ENCODE results near the gene ARID4B. TPM values are rescaled to one million over a fixed set of nuclear protein-coding genes. Genes with fewer than 3 reads are reported as not detected.

Gene ARID4B, protein sequence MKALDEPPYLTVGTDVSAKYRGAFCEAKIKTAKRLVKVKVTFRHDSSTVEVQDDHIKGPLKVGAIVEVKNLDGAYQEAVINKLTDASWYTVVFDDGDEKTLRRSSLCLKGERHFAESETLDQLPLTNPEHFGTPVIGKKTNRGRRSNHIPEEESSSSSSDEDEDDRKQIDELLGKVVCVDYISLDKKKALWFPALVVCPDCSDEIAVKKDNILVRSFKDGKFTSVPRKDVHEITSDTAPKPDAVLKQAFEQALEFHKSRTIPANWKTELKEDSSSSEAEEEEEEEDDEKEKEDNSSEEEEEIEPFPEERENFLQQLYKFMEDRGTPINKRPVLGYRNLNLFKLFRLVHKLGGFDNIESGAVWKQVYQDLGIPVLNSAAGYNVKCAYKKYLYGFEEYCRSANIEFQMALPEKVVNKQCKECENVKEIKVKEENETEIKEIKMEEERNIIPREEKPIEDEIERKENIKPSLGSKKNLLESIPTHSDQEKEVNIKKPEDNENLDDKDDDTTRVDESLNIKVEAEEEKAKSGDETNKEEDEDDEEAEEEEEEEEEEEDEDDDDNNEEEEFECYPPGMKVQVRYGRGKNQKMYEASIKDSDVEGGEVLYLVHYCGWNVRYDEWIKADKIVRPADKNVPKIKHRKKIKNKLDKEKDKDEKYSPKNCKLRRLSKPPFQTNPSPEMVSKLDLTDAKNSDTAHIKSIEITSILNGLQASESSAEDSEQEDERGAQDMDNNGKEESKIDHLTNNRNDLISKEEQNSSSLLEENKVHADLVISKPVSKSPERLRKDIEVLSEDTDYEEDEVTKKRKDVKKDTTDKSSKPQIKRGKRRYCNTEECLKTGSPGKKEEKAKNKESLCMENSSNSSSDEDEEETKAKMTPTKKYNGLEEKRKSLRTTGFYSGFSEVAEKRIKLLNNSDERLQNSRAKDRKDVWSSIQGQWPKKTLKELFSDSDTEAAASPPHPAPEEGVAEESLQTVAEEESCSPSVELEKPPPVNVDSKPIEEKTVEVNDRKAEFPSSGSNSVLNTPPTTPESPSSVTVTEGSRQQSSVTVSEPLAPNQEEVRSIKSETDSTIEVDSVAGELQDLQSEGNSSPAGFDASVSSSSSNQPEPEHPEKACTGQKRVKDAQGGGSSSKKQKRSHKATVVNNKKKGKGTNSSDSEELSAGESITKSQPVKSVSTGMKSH (N-terminal part only)
- total RNA-seq = 28.2 and 44.3 TPM in 2 replicates

DNA sequence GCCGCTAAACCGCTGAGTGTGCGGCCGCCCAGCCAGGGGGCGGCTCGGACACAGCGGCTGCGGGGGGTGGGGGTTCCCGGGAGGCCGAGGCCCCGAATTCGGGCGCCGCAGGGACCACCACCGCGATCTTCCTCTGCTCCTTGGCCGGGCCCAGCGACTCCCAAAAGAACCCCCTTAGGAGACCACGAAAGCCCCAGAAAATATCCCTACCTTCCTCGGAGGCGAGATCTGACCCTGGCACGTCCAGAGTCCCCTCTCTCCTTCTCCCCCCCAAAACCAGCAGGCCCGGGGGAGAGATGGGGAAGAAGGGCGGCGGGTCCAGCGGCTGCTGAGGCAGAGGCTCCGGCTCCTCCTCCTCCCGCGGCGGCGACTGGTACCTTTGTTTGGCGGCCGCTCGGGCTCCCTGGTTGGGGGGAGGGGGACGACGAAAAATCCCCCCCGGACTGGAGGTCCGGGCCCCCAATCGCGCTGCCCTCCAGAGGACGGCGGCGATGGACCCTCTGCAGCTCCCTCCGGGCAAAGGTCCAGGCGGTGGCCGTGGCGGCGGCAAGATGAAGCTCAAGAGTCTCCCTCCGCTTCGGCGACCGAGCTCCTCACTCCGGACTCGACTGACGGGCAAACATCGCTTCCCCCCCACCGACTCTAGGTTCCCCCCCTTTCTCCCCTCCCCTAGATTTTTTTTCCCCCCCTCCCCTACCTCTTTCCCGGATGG is at the start of gene ARID4B:
ARID4B (minus strand) TSS at position 621 of the 712 bp plus-strand sequence. CDS start 1,260 bp downstream, outside the sequence.

DNA sequence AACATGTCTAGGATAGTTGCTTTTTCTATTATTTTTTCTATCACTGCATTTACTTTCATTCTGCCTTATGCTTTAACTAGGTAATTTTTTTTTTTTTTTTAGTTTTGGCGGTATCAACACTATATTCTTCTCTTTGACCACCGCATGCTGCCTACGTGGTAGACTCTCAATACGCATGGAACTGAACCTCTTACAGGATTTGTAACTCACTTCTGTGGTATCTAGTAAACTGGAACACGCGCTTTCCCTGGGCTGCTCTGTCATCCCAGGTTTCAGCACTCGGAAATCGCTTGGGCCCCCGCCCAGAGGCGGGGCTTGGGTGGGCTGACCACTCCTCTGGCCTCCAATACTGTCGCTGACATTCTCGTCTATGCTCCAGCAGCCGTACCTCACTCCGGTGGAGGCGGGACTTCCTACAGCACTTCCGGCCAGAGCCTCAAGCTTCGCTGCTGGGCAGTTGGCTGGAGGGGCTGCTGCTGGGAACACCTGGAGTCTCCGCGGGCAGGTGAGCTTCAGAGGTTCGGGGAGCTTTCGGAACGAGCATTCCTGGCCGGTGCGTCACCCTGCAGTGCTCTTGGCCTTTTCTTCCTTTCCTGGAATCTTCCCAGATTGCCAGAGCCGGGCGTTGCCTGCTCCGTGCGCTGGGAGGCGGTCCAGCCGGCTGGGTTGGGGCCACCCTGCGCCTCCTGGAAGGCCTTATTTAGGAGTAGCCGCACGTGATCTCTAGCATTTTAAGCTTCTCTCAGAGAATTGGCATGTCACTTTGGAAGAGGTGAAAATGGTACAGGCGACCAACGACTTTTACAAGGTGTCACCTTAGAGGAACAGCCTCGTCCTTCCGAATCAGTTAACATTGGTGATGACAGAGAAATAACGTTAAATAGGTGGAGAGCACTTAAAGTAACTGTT is 39.3 kb upstream of the ARID4B start, which contains the start of gene TBCE:
TBCE (plus strand) TSS at position 428 of the 909 bp plus-strand sequence. CDS start 12,623 bp downstream, outside the sequence.

DNA sequence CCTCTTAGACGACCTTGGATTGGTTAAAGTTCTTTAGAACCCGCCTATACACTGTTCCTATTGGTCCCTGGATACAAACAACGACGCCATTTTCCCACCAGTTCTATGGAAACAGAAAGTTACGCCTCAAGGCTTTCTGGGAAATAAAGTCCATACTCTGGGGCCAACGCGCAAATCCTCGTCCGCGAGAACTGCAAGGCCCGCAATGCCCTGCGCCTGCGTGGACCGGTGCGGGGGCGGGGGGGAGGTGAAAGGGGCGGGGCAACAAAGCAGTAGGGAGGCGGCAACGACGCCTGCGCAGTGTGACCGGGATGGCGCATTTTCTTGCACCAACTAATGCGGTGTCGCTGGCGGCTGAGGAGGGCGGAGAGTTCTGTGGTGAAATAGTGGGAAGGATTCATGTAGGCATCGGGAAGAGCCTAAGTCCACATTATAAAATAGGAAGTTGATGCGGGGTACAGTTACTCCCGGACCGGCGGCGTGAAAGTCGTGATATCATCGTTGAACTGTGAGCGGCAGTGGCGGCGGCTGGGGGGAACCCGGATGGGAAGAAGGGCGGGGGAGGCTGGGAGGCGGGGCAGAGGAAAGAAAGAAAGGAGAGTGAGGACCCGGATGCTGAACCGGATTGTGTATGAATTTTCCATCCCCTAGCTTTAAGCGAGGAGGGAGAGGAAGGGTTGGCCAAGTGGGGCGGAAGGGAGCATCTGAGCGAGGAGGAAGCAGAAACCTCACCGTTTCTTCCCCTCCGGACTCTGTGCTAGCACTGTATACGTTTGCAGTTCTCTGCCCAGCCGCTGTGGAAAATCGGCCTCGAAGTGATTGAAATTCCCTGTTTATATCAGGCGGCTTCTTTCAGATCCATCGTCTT is 526 bp upstream of the ARID4B start, which contains the start of gene GGPS1:
GGPS1 (plus strand) TSS at position 300 of the 868 bp plus-strand sequence. CDS start 6,695 bp downstream, outside the sequence.

DNA sequence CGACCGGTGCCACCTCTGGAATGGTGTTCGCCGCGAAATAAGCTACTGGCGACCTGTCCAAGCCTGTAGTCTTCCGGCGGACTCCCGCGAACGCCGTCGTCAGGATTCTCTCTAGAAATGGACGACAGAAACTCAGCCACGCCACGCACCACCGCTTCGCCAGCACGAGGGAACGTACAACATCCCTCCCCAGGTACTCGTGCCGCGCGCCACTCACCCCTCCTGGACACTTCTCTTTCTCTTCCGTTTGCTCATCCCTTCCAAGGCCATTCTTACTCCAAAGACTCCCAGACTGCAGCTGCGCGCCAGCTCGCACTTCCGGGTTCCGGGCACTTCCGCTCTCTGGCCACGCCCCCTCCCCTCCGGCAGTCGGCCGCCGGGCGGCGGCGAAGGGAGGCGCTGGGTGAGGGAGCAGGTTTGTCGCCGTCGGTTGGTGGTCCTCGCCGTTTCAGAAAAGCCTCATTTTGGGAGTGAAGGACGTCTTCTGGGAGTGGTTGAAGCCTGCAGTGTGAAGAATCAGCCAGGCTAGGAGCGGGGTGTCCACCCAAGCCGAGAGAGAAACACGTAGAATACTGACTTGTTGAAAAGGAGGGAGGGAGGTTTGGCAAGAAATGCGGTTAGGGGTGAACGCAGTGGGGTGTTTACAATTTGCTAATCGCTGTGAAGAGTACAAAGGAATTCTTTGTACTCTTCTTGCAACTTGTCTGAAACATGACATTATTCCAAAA is 166.9 kb downstream of the ARID4B start, which contains the start of gene RBM34:
RBM34 (minus strand) TSS at position 294 of the 728 bp plus-strand sequence; CDS start at position 270, 24 bp downstream.

DNA sequence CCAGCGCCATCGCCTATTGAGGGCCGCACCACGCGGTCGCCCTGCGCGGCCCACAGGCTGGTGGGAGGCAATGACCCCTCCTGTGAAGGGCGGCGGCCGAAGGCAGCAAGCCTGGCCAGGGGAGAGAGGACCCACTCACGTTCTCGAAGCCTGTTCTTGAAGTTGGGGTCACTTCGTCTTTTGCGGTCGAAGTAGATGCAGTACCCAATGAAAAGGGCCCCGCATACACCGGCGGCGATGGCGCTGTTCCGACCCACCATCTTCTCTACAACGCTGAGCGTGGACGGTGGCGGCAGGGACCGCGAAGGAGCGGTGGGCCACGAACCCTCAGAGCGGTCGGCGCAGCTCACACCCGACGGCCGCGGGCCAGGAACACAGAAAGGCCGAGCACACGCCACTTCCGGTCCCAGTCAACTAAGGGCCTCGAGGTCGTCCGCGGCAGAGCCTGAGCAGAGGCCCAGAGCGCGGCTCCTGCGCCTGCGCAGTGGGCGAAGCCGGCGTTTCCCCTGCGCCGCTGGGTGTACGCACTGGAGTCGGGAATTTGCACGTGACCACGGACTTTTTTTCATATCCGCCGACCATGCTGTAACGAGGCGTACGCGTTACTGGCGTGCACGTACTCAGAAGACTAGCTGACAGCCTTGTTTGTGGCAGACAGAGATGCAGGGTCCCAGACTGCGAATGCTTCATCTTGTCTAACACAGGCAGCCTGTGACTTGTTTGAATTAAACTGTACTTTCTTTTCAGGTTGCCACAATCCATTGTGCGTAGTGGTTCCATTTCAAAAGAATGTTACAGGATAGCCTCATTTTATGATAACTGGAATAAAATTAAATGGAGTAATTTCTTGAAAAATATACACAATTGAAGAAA is 199.3 kb downstream of the ARID4B start, which contains the start of gene TOMM20:
TOMM20 (minus strand) TSS at position 382 of the 873 bp plus-strand sequence; CDS start at position 260, 122 bp downstream.

Other genes starting within 250 kb of the ARID4B start
- gene TOMM20, start 199.3 kb downstream of the ARID4B start, total RNA-seq = 88.2 and 115 TPM in 2 replicates
- gene RBM34, start 166.9 kb downstream of the ARID4B start, total RNA-seq = 65.1 and 67.7 TPM in 2 replicates
- 12.3 and 22.3 TPM in 2 replicates for gene GGPS1, start 391 bp upstream of the ARID4B start, total RNA-seq
- gene TBCE, start 39.2 kb upstream of the ARID4B start, total RNA-seq = 21.4 and 39.5 TPM in 2 replicates
- gene B3GALNT2, start 176.3 kb upstream of the ARID4B start, total RNA-seq = 37.2 and 53.1 TPM in 2 replicates

All from regular cardiac myocyte (primary cell).